ENCODE results near the gene CREB3L2. TPM values are rescaled to one million over a fixed set of nuclear protein-coding genes. Genes with fewer than 3 reads are reported as not detected.

The CREB3L2 gene
- total and polyA plus RNA-seq, 2 of the 13 experiments (the other 11 are each of a cell fraction or from before 2014, with no cell fraction given): 22.1 to 41.1 TPM

DNA sequence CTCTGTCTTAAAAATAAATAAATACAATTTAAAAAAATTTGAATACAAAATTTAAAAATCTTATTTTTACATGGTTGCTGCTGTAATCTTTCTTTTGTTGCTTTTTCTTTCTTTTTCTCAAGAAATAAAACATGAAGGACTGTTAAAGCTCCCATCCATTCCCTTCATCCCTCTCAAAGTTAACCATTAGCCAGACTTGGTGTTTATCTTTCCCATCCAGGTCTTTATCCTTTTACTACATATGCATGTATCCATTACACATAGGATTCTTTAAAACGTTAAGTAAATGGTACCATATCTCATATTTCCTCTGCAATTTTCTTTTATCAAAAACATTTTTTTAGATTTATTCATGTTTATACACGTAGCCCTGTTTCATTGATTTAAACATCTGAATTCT is 70.1 kb downstream of the CREB3L2 start (continued):
- TF ChIP-seq, protein P1, sequence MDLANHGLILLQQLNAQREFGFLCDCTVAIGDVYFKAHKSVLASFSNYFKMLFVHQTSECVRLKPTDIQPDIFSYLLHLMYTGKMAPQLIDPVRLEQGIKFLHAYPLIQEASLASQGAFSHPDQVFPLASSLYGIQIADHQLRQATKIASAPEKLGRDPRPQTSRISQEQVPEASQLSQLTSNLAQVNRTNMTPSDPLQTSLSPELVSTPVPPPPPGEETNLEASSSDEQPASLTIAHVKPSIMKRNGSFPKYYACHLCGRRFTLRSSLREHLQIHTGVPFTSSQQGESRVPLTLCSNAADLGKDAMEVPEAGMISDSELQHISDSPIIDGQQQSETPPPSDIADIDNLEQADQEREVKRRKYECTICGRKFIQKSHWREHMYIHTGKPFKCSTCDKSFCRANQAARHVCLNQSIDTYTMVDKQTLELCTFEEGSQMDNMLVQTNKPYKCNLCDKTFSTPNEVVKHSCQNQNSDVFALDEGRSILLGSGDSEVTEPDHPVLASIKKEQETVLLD (CRISPR knock-in tag; IDR thresholded peaks at IDR 0.05; ENCODE audit: low read depth): no peak

DNA sequence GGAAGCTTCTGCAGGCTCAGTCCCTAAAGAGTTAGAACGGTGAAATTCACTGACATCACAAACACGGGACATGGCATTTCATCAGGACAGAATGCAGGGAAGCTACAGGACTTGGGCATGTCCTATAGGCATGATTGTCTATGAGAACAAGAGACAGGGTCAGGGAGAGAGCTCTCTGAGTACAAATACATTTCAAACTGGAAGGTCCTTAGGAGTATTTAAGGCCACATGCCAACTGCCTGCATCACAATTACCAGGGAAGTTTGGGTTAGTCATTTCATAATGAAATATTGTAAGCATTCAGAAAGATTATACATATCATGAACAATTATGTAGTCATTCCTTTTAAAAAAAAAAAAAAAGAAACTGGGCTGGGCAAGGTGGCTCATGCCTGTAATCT is 71.3 kb downstream of the CREB3L2 start:
- ATAC-seq (no peak), DNase-seq (ENCODE audit: low spot score) (no peak), FAIRE-seq (no peak)
- Histone ChIP-seq H3K4me1 (ENCODE audit: insufficient read depth, low read length) (peaks cover 58% of the 10 kb centered on the region), H3K36me3 (replicated peaks in 1 of 2; ENCODE audit: control insufficient read depth in 1 of 2, insufficient read depth in 2 of 2, low read length in 2 of 2) (peaks cover 10 to 45% of the 10 kb centered on the region in 2 experiments), H3K27me3 (ENCODE audit: control insufficient read depth in 1 of 2, insufficient read depth in 2 of 2, low read length in 2 of 2) (no peaks in the 10 kb centered on the region), H3K79me2 (ENCODE audit: insufficient read depth, low read length) (peaks cover 83% of the 10 kb centered on the region), H3K27ac (ENCODE audit: extremely low read length, insufficient read depth, low read length) (no peak overlapping the region), H3K9ac (ENCODE audit: insufficient read depth, low read depth, low read length) (no peak overlapping the region), H2AFZ (ENCODE audit: low read length) (no peak overlapping the region), H4K20me1 (ENCODE audit: insufficient read depth, low read length) (peaks cover 14% of the 10 kb centered on the region; the same call in 1 of the 2 replicates), H3K4me3 (replicated peaks in 1 of 3; ENCODE audit: insufficient read depth in 1 of 3, low read depth in 2 of 3, low read length in 3 of 3) (no peak overlapping the region), H3K9me3 (ENCODE audit: low read length) (no peaks in the 10 kb centered on the region), H3K4me2 (ENCODE audit: low read depth, low read length) (no peak overlapping the region)
- CTCF ChIA-PET (ENCODE audit: low intra/inter-chr PET ratio, low total read pairs): no interaction called here
- TF ChIP-seq TCF12 (IDR thresholded peaks at IDR 0.05) (no peak), TCF12 (CRISPR knock-in tag; IDR thresholded peaks at IDR 0.05) (no peak), SP2 (CRISPR knock-in tag; IDR thresholded peaks at IDR 0.05) (no peak), CREM (IDR thresholded peaks at IDR 0.05) (no peak), CREM (CRISPR knock-in tag; IDR thresholded peaks at IDR 0.05) (no peak), KDM5A (IDR thresholded peaks at IDR 0.05; ENCODE audit: borderline replicate concordance, low read length) (no peak), ARID2 (CRISPR knock-in tag; IDR thresholded peaks at IDR 0.05; ENCODE audit: borderline replicate concordance) (no peak), POLR2G (IDR thresholded peaks at IDR 0.05; ENCODE audit: low read depth, low read length) (no peak)
- 91% methylated on average over 2 of the region's 2 CpGs for WGBS (ENCODE audit: low lambda C conversion rate)
- in situ Hi-C loops (cut with HindIII; ENCODE audit: extremely low pct_ligation_motif_present, low pct_unique_long_range_greater_than_20kb) (no loop called here), intact Hi-C loops (cut with micrococcal nuclease; ENCODE audit: unreplicated experiment) (no loop called here)
- POLR2A ChIA-PET: no interaction called here
- BruUV-seq (replicated peaks): no TSS peak
